Stimulated activated CD8-positive, alpha-beta memory T cell treated with anti-CD3 and anti-CD28 coated beads, Interleukin-15, amount 100 ng/mL, for 1 hour (primary cell): ENCODE data around the gene SNAP91.
"Not testable (repeated sequence)": the region's sequence is repeated elsewhere in the genome, so short reads cannot be mapped to it uniquely, and the experiment has no call there.

Experiments
- DNase-seq: peaks from one replicate; pipeline ENCODE4 v3.0.0-alpha.2; 2020; ENCODE audit warnings: low read depth

SNAP91 gene, protein sequence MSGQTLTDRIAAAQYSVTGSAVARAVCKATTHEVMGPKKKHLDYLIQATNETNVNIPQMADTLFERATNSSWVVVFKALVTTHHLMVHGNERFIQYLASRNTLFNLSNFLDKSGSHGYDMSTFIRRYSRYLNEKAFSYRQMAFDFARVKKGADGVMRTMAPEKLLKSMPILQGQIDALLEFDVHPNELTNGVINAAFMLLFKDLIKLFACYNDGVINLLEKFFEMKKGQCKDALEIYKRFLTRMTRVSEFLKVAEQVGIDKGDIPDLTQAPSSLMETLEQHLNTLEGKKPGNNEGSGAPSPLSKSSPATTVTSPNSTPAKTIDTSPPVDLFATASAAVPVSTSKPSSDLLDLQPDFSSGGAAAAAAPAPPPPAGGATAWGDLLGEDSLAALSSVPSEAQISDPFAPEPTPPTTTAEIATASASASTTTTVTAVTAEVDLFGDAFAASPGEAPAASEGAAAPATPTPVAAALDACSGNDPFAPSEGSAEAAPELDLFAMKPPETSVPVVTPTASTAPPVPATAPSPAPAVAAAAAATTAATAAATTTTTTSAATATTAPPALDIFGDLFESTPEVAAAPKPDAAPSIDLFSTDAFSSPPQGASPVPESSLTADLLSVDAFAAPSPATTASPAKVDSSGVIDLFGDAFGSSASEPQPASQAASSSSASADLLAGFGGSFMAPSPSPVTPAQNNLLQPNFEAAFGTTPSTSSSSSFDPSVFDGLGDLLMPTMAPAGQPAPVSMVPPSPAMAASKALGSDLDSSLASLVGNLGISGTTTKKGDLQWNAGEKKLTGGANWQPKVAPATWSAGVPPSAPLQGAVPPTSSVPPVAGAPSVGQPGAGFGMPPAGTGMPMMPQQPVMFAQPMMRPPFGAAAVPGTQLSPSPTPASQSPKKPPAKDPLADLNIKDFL

DNA sequence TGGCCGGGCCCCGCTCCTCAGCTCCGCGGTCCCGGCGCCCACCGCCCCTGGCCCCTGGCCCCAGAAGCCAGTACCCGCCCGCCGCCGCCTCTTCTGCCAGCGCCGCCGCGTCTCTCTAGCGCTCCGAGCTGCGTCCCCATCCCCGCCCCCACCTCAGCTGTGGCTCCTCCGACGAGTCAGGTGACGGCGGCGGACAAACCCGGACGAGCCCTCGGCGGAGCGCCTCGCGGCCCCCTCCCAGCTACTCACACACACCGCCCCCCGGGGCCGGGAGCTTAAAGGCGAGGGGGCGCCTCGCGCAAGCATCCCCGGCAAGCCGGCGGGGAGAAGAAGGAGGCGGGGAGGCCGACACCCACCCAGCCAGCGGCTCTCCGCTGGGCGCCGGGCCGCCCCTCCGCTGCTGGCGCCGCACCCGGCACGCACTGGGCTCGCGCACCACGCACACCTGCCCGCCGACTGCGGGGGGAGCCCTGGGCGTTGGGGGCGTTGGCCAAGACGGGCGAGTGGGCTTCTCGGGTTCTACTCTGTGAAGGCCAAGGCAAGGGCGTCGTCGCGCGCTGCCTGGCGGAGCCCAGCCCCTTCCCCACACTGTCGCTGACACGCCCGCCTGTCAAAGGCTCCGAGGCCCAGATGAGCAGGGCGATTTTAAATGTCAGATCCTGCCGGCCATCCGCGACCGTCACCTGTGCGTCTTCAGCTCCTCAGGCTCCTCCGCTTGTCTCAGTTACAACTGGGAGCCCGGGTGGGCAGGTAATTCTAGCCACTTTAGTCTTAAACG lies at the start of gene SNAP91:
Gene SNAP91 (minus strand): TSS at position 132 of the 778 bp plus-strand sequence. CDS start 1,174 bp downstream, outside the sequence.
- DNase-seq = no peak

DNA sequence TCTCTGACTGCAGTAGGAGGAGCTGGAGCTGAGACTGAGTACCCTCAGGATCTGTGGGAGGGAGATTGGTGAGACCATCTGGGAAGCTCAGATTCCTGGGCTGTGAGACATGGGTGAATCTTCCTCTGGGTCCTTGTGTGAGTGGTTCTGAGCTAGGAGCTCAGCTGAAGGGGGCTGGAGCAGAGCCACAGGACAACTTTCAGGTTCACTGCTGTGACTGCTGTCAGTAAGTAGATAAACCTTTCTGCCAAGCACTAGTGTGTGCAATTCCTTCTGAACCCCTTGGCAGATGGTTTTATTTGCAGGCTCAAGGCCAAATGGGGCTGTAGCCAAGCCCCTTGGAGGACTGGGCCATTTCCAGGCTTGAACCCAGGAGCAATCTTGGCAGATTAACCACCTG lies 49.6 kb upstream of the SNAP91 start:
- DNase-seq = no peak

DNA sequence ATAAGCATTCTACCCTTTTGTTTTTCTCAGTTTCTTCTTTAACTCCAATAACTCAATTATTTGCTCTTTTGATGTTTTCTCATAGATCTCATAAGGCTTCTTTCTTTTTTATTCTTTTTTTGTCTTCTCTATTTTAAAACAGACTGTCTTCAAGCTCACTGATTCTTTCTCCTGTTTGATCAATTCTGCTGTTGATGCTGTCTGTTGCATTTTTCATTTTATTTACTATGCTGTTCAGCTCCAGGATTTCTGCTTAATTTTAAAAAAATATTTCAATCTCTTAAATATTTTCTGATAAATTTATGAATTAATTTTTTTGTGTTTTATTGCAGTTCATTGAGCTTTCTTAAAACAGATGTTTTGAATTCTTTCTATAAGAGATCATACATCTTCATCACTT lies 48.1 kb upstream of the SNAP91 start:
- DNase-seq = no peak

DNA sequence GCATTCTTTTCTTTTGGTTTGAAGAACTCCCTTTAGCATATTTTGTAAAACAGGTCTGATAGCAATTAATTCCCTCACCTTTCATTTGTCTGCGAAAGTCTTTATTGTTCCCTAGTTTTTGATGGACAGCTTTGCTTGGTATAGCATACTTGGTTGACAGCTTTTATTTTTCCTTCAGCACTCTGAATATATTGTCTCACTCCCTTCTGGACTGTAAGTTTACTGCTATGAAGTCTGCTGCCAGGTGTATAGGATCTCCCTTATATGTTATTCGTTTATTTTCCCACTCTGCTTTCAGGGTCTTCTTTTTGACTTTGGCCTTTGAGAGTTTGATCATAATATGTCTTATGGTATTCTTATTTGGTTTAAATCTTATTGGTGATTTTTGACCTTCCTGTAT lies 47.7 kb upstream of the SNAP91 start:
- no peak for DNase-seq

DNA sequence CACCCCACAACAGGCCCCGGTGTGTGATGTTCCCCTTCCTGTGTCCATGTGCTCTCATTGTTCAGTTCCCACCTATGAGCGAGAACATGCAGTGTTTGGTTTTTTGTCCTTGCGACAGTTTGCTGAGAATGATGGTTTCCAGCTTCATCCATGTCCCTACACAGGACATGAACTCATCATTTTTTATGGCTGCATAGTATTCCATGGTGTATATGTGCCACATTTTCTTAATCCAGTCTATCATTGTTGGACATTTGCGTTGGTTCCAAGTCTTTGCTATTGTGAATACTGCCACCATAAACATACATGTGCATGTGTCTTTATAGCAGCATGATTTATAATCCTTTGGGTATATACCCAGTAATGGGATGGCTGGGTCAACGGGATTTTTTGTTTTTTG lies 43.5 kb upstream of the SNAP91 start:
- DNase-seq = not testable (repeated sequence)

DNA sequence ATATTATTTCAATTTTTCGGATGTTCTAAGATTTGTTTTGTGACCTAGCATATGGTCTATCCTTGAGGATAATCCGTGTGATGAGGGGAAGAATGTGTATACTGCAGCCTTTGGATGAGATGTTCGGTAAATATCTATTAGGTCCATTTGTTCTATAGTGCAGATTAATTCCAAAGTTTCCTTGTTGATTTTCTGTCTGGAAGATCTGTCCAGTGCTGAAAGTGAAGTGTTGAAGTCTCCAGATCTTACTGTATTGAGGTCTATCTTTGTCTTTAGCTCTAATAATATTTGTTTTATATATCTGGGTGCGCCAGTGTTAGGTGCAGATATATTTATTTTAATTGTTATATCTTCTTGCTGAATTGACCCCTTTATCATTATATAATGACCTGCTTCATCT lies 32.2 kb upstream of the SNAP91 start:
- DNase-seq = no peak

DNA sequence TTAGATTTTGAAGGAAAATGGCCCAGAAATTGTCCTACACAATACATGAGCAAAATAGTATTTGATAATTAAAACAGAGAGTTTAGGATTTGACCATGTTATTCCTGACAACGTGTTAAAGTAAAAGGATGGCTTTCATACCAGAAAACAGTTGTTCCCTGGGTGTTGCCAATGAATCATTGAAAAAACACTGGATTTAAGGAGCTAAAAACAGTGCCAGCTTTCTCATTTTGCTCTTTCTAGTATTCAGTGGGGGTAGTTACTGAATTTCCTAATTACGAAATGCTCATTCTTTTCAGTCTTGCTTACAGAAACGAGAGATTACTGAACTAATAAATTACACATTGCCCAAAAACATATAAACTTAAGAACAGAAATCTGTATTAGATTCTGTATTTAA lies 26.6 kb upstream of the SNAP91 start:
- no peak for DNase-seq

DNA sequence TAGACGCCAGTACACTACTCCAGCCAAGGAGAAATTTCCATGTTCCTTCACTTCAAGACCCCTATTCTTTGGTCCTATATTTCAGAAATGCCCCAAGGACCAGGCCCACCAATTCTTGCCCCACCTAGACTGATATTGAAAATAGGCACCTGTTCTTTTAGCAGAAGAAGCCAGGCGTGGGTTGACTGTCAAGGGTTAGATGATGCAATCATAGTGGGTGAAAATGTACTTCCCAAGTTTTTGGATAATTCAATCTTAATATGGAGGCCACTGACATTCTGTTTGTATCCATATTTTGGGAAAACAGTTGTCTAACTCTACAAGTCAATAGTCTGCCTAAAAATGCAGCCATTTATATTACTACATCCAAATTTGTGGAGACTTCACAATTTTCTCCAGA lies 21.0 kb upstream of the SNAP91 start:
- no peak for DNase-seq

DNA sequence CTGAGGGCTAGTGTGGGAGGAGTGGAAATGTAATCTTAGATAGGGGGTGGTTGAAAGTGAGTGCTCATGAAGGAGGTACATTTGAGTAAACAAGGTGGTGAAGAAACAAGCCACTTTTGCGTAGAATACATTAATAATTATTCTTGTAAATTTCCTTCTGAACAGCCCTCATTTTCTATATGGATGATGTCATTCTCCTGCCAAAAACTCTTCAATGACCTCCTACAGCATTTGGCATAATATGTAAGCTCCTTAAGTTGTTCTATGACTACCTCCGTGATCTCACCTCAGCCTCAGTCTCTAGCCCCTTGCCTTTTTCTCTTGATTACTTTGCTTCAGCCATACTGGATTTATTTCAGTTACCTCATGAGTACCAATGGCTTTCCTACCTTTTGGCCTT lies 14.0 kb upstream of the SNAP91 start:
- DNase-seq = no peak

DNA sequence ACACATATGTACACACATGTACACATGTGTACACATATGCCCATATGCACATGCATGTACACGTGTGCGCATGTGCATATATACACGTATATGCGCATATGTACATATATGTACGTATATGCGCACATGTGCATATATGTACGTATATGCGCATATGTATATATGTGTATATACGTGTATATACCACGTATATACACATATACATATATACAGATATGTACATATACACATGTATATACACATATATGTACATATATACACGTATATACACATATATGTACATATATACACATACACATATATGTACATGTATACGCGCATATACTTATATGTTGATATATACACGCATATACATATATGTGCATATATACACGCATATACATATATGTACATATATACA lies 8.9 kb upstream of the SNAP91 start:
- no peak for DNase-seq

DNA sequence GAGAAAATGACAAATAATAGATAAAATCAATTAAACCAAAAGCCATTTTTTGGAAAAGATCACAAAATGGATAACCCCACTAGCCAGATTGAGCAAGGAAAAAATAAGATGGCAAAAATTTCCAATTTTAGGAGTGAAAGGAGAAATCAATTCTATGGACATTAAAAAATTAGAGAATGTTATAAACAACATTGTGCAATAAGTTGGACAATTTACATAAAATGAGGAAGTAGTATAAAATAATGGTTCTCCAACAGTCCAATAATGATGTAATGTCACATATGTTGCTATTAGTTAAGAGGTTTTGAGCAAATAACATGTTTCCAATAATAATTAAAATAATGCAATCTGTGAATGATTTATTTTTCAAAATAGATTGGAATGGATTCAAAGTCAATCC lies 3.1 kb upstream of the SNAP91 start:
- DNase-seq = no peak

DNA sequence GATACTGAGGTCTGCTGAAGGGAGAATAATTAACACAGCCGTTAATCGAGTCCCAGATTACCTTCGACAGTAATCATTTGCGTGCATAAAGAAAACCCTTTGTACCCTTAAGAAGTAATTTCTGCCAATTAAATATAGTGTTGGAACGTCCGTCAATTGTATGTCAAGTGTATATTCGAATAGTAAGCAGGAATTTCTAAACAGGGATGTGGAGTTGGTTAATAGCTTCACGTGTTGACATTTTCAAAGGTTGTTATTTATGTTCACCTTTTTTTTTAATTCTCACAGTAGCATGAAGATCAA lies 798 bp upstream of the SNAP91 start:
- no peak for DNase-seq

DNA sequence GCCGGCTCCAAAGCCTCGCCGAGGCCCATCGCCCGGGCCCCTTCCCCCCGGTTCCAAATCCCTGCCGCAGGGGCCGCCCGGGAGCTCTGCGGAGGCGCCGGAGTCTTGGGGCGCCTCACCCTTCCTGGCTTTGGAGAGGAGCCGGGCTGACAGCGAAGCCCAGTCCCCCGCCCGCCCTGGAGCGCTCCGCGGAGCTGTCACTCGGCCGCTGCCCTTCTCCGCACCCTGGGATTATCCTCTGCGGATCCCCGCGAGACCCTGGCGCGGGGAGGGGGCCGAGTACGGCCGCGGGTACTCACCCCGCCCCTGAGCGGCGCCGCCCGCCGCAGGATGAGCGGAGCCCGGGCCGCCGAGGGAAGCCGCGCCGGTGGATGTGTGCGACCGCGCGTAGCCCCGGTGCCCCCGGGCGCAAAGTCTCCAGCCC lies 343 bp downstream of the SNAP91 start:
- DNase-seq = no peak

DNA sequence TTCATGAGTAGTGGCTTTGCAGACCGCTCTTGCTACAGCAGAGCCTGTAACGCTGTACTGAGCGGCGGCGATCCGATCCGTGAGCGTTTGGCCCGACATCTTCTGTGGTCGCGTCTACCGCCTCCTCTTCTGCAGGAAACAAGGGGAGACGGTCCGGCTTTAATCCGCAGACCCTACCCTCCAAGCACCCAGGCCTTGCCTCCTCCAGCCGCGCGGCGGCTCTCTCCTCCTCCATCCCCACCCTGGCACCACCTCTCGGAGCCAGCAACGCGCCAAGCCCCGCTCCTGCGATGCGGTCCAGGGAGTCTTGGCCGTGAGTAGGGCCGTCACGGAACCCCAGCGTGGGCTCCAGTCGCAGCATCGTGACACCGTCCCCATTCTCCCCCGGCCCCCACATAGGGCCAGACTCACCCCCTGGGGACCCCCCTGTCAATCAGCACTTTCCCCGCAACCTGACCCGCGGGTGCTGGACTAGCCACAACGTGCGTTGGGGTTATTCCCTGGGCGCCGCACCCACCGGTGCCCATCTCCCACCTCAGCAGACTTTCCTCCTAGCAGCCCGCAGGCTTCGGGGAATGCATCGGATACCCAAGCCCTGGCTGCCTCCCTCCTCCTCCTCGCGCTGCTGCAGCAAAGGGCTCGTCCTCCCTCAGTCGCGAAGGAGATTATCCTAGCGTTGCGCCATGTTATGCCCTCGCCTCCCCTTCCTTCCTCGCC lies 914 bp downstream of the SNAP91 start:
- DNase-seq = no peak

DNA sequence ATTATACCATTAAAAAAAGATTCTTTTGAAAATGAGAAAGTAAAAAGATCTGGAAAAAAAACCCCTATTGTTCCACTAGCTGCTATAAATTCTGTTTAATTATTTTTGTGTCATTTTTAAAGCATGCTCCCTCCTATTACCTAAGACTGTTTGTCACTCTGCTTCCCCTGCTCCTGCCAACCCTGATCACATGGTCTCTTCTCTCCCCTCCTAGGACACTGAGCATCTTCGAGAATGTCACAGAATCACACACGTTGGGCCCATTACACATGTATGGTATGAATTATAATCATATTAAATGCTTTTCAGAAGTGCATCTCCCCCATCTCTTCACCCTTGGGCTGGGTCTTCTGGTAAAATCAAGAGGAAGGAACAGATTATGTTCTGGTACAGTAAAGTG lies 6.2 kb downstream of the SNAP91 start:
- no peak for DNase-seq

DNA sequence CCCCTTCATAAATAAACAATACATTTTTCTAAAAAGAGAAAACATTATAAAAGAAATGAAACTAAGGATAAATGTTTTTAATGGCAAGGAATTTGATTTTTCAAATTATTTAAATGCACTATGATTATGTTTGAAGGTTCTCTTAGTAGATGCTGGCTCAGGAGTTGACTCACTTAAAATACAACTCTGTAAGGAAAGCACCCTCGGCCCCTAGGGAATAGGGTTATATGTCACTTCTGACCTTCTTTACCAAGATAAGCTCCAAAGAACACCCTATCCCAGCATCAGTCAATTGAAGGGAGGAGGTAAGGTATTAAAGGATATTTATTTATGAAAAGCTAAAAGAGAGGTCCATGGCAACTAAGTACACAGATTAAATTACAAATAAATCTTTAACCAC lies 6.8 kb downstream of the SNAP91 start:
- no peak for DNase-seq

DNA sequence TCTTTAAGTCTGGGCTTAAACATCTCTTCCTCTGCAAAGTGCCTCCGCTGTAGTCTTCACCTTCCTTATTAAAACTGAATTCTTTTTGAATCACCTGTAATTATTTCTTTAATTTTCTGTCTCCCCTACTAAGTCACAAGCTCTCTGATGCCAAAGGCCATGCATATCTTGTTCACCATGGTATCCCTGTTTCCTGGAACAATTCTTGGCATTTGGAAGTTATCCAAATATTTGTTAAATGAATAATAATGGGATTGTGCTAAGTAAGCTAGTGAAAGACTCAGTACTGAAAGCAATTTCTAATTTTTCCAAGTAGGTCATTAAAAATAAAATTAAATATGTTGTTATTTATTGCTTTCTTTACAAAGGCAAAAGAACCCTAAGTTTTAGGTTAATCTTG lies 12.2 kb downstream of the SNAP91 start:
- no peak for DNase-seq

DNA sequence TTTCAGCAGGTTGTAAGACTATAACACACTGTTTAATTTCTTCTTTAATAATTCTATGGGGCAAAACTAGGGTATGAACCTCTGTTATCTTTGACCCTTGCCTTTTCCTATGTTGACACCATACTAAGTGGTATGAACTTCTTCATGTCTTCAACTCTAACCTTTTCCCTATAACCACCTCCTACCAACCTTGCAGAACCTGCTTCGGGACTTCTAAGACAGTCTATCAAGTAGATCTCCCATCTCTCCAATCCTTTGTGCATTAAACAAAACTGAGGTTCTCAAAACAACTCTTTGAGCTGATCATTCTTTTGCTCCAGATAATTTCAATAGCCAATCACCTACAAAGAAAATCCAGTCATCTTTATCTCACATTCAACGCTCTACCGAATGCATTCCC lies 23.4 kb downstream of the SNAP91 start:
- DNase-seq = no peak

DNA sequence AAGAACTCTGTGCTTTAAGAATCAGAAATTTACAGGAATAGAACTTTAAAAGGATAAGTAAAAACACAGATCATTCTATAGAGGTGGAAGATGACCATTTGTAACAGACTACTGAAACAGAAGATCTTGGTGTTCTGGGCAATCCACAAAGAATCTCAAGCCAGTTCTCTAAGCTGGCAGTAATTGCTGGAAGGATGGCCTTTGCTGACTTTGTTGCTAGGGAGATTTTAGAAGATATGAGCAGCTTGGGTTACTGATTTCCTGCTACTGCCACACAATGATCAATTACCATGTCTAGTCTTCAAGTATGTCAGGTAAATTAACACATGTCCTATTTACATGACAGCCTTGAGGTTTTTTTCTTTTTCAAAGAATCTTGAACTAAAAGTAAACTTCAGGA lies 31.1 kb downstream of the SNAP91 start:
- DNase-seq = no peak

DNA sequence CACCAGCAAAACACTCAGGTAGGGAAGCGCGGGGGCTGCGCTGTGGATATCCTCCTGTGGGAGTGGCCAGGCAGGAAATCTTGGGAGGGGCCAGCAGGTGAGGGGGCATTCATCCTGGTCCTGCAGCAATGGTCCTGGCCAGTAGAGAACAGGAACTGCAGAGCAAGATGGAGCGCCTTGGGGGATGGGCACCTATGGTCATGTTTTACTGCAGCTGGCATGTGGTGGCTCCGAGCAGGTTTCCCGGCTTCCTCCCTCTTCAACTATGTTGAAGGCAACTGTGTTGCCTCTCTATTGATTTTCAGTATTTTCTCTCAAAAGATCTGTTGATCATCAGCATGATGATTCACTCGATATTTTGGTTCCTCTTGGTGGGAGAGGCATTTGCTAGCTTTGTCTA lies 70.9 kb downstream of the SNAP91 start:
- no peak for DNase-seq

DNA sequence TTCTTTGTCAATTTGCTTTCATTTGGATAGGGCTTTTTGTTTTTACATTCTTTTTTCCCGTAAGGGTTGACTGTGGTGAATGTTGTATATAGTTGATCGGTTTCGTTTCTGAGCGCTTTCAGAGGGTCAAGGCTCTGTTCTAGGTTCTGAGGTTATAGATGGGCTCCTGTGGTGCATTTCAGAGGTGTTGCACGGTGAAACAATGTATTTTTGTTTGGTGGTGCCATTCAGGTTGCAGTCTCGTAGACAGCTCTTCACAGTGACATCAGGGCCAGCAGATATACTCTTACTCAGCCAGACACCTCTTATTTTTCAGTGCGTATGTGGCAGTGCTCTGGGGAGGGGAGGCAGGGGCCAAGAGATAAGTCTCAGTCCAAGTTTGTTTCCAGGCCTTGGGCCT lies 72.1 kb downstream of the SNAP91 start:
- no peak for DNase-seq

DNA sequence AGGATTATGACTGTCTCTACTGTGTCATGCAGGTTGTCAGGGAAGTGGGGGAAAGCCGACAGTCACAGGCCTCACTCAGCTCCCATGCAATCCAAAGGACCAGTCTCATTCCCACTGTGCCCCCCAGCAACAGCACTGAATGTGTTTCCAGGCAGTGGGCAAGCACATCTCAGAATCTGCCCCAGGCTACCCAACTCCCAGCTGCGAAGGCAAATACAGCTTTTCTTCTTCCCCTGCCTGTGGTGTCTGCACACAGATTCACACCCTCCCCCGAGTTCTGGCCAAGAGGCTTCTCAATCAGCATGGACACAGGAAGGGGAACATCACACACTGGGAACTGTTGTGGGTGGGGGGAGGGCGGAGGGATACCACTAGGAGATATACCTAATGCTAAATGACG lies 75.3 kb downstream of the SNAP91 start:
- no peak for DNase-seq
